Body of pancreas (tissue), 4 donors: ENCODE data around the gene PDE4D.

Source experiments
- CTCF ChIP-seq, 7 experiments: fragments of 450-650 bp in 4 of 7; fragments of 200-600 bp in 3 of 7; sonication (generic) in 3 of 7; IDR thresholded peaks; one replicate each; pipeline ENCODE4 v1.5.1; 2016 to 2019; ENCODE audit warnings: antibody characterized with exemption in 7 of 7
- POLR2A ChIP-seq, 3 donors: fragments of 450-650 bp; IDR thresholded peaks; one replicate each; pipeline ENCODE4 v1.6.1; 2016; ENCODE audit warnings: antibody characterized with exemption in 3 of 3, mild to moderate bottlenecking in 2 of 3

- TF ChIP-seq CTCF (IDR thresholded peaks at IDR 0.05) (no peak), POLR2A (IDR thresholded peaks at IDR 0.05) (no peak)
These were observed 800.8 kb downstream of the PDE4D start for GRCh38 chr5:59092758-59093157.
